ENCODE results near the gene MAB21L4. TPM values are rescaled to one million over a fixed set of nuclear protein-coding genes. Genes with fewer than 3 reads are reported as not detected.
"Not testable (repeated sequence)": the region's sequence is repeated elsewhere in the genome, so short reads cannot be mapped to it uniquely, and the experiment has no call there.

MAB21L4 gene
- total and polyA plus RNA-seq, 12 donors: 0.10 to 0.32 TPM; not detected in 10

- Histone ChIP-seq H3K27me3 (no peaks in the 10 kb centered on the region), H3K4me1 (replicated peaks in 1 of 2) (no peaks in the 10 kb centered on the region), H3K9me3 (replicated peaks in 1 of 3) (no peaks in the 10 kb centered on the region), H3K4me3 (no peak overlapping the region), H3K36me3 (replicated peaks in 1 of 2) (no peaks in the 10 kb centered on the region), H3K27ac (no peak overlapping the region)
- WGBS, 4 donors: 73 to 87% (median 80%) methylated on average over 6 to 11 of the region's 11 CpGs
- no peak for DNase-seq
- intact Hi-C loops (cut with DNase I): loop anchor here in 1 of 2 donors (10.0 kb wide), 3 partner anchors 135 to 365 kb away; no protein-coding TSS in a partner anchor
- TF ChIP-seq CTCF (IDR thresholded peaks at IDR 0.05) (no peak), POLR2A (IDR thresholded peaks at IDR 0.05) (no peak)
These were observed 45.9 kb downstream of the MAB21L4 start for GRCh38 chr2:240850026-240850425.

- Histone ChIP-seq H3K4me1 (replicated peaks in 1 of 2) (no peaks in the 10 kb centered on the region), H3K27ac (no peak overlapping the region), H3K9me3 (replicated peaks in 1 of 3) (no peaks in the 10 kb centered on the region), H3K27me3 (no peaks in the 10 kb centered on the region), H3K36me3 (replicated peaks in 1 of 2) (no peaks in the 10 kb centered on the region), H3K4me3 (no peak overlapping the region)
- TF ChIP-seq POLR2A (IDR thresholded peaks at IDR 0.05) (no peak), CTCF (IDR thresholded peaks at IDR 0.05) (no peak)
- DNase-seq: no peak
- intact Hi-C loops (cut with DNase I): no loop called here
- 65 to 81% (median 77%) methylated on average over 12 of the region's 12 CpGs for WGBS, 4 donors
These were observed 46.9 kb downstream of the MAB21L4 start for GRCh38 chr2:240848900-240849680.

- no peaks in the 10 kb centered on the region for H3K9me3 ChIP-seq (replicated peaks in 1 of 3)
- no peaks in the 10 kb centered on the region for H3K4me1 ChIP-seq (replicated peaks in 1 of 2)
- 87 to 92% (median 87%) methylated on average over 13 of the region's 13 CpGs for WGBS, 4 donors
- no peak overlapping the region for H3K27ac ChIP-seq
- TF ChIP-seq POLR2A (IDR thresholded peaks at IDR 0.05): no peak
- TF ChIP-seq CTCF (IDR thresholded peaks at IDR 0.05): no peak
- H3K36me3 ChIP-seq (replicated peaks in 1 of 2): no peaks in the 10 kb centered on the region
- H3K27me3 ChIP-seq: no peaks in the 10 kb centered on the region
- intact Hi-C loops (cut with DNase I): no loop called here
- H3K4me3 ChIP-seq: no peak overlapping the region
- no peak for DNase-seq
These were observed 48.1 kb downstream of the MAB21L4 start for GRCh38 chr2:240847817-240848216.

GRCh38 chr2:240846873-240847595 lies 48.9 kb downstream of the MAB21L4 start:
- WGBS, 4 donors: 70 to 78% (median 74%) methylated on average over 3 to 5 of the region's 5 CpGs
- TF ChIP-seq CTCF (IDR thresholded peaks at IDR 0.05) (no peak), POLR2A (IDR thresholded peaks at IDR 0.05) (no peak)
- peak in 1 of 7 donors; percentile 34 for DNase-seq
- Histone ChIP-seq H3K36me3 (replicated peaks in 1 of 2) (no peaks in the 10 kb centered on the region), H3K27me3 (no peaks in the 10 kb centered on the region), H3K27ac (no peak overlapping the region), H3K4me3 (no peak overlapping the region), H3K4me1 (replicated peaks in 1 of 2) (no peaks in the 10 kb centered on the region), H3K9me3 (replicated peaks in 1 of 3) (no peaks in the 10 kb centered on the region)
- intact Hi-C loops (cut with DNase I): no loop called here

- H3K36me3 ChIP-seq (replicated peaks in 1 of 2); intact Hi-C loops (cut with DNase I); H3K9me3 ChIP-seq (replicated peaks in 1 of 3); H3K4me1 ChIP-seq (replicated peaks in 1 of 2); H3K4me3 ChIP-seq; H3K27me3 ChIP-seq; H3K27ac ChIP-seq; DNase-seq: not testable (repeated sequence)
- WGBS, 4 donors: 75 to 82% (median 77%) methylated on average over 2 of the region's 2 CpGs
These were observed 49.6 kb downstream of the MAB21L4 start for GRCh38 chr2:240846309-240846708.
